Measurements from ENCODE around the gene HPS1.

GRCh38 chr10:98403812-98404504 lies 42.8 kb downstream of the HPS1 start:
- no peak for TF ChIP-seq FOS (IDR thresholded peaks at IDR 0.05; ENCODE audit: low read depth, low read length)
- TF ChIP-seq BHLHE40 (IDR thresholded peaks at IDR 0.05; ENCODE audit: low read depth, low read length) = no peak
- no peak for TF ChIP-seq SMC3 (IDR thresholded peaks at IDR 0.05; ENCODE audit: low read depth, low read length)
- TF ChIP-seq CTCF (conservative IDR thresholded peaks at IDR 0.05; ENCODE audit: low read depth, low read length) = no peak
- TF ChIP-seq POLR2A (IDR thresholded peaks at IDR 0.05; ENCODE audit: low read depth, low read length) = no peak
- no peak for TF ChIP-seq MAFK (IDR thresholded peaks at IDR 0.05; ENCODE audit: low read depth, low read length)
- TF ChIP-seq USF2 (IDR thresholded peaks at IDR 0.05; ENCODE audit: low read depth, low read length) = no peak
- no peak for TF ChIP-seq RFX5 (IDR thresholded peaks at IDR 0.05; ENCODE audit: low read depth, low read length)

Data from IMR-90 (cell line).